ENCODE data around the gene TP53BP2.

GRCh38 chr1:223737342-223737741 is 108.4 kb downstream of the TP53BP2 start:
- TF ChIP-seq CTCF (IDR thresholded peaks at IDR 0.05 in 4 of 5, conservative IDR thresholded peaks at IDR 0.05 in 1 of 5), result no peak
- no peak for TF ChIP-seq POLR2A (IDR thresholded peaks at IDR 0.05)

Data from gastrocnemius medialis (tissue), 4 donors.